Measurements from ENCODE around the gene CREB5. TPM values are rescaled to one million over a fixed set of nuclear protein-coding genes. Genes with fewer than 3 reads are reported as not detected.

The CREB5 gene
- total RNA-seq, 5 donors from 2014 or later (not counting 1 experiment from before 2014, with no cell fraction given): 0.03 to 0.58 (median 0.23) TPM

GRCh38 chr7:28554802-28555471 is 142.6 kb downstream of the CREB5 start:
- Histone ChIP-seq H3K9me3 (no peaks in the 10 kb centered on the region), H3K36me3 (ENCODE audit: control insufficient read depth in 2 of 2, extremely low read depth in 1 of 2, insufficient read depth in 1 of 2, low read length in 1 of 2) (no peaks in the 10 kb centered on the region), H3K4me1 (ENCODE audit: control insufficient read depth in 1 of 2, extremely low read depth in 1 of 2, insufficient read depth in 2 of 2, low read length in 2 of 2) (no peaks in the 10 kb centered on the region), H3K27ac (ENCODE audit: low read length) (no peak overlapping the region), H3K27me3 (replicated peaks in 1 of 2; ENCODE audit: control insufficient read depth in 2 of 2, extremely low read depth in 1 of 2, insufficient read depth in 2 of 2, low read length in 1 of 2) (peaks cover 0 to 4% of the 10 kb centered on the region in 2 experiments), H3K4me3 (ENCODE audit: control insufficient read depth in 1 of 2, extremely low read depth in 1 of 2, low read length in 1 of 2) (no peak overlapping the region)
- WGBS (ENCODE audit: insufficient coverage): no CpG with 5 or more reads among the region's 4 CpGs
- Mint-ChIP-seq H3K4me1 (no peaks in the 10 kb centered on the region), H3K27me3 (peaks cover 11 to 16% of the 10 kb centered on the region in 2 donors), H3K27ac (no peak overlapping the region), H3K4me3 (no peak overlapping the region), H3K36me3 (no peaks in the 10 kb centered on the region), H3K9me3 (no peaks in the 10 kb centered on the region)
- DNase-seq (no peak), ATAC-seq (replicated peaks in 1 of 4) (no peak)
- POLR2A ChIA-PET: no interaction called here
- CTCF ChIA-PET: no interaction called here

GRCh38 chr7:28556025-28556424 is 143.7 kb downstream of the CREB5 start:
- Histone ChIP-seq H3K27me3 (replicated peaks in 1 of 2; ENCODE audit: control insufficient read depth in 2 of 2, extremely low read depth in 1 of 2, insufficient read depth in 2 of 2, low read length in 1 of 2) (peaks cover 0 to 4% of the 10 kb centered on the region in 2 experiments), H3K4me1 (ENCODE audit: control insufficient read depth in 1 of 2, extremely low read depth in 1 of 2, insufficient read depth in 2 of 2, low read length in 2 of 2) (no peaks in the 10 kb centered on the region), H3K27ac (ENCODE audit: low read length) (no peak overlapping the region), H3K36me3 (ENCODE audit: control insufficient read depth in 2 of 2, extremely low read depth in 1 of 2, insufficient read depth in 1 of 2, low read length in 1 of 2) (no peaks in the 10 kb centered on the region), H3K4me3 (ENCODE audit: control insufficient read depth in 1 of 2, extremely low read depth in 1 of 2, low read length in 1 of 2) (no peak overlapping the region), H3K9me3 (no peaks in the 10 kb centered on the region)
- ChIA-PET CTCF (no interaction called here), POLR2A (no interaction called here)
- Mint-ChIP-seq H3K4me3 (no peak overlapping the region), H3K4me1 (no peaks in the 10 kb centered on the region), H3K27ac (no peak overlapping the region), H3K9me3 (peaks cover 0 to 4% (median 0%) of the 10 kb centered on the region in 3 donors), H3K27me3 (peaks cover 5 to 9% of the 10 kb centered on the region in 2 donors), H3K36me3 (no peaks in the 10 kb centered on the region)
- 89% methylated on average over 5 of the region's 8 CpGs for WGBS (ENCODE audit: insufficient coverage)
- ATAC-seq (replicated peaks in 1 of 4) (no peak), DNase-seq (no peak)

GRCh38 chr7:28556671-28557070 is 144.4 kb downstream of the CREB5 start:
- no peaks in the 10 kb centered on the region for H3K4me1 Mint-ChIP-seq
- DNase-seq (no peak), ATAC-seq (replicated peaks in 1 of 4) (no peak)
- Histone ChIP-seq H3K27me3 (replicated peaks in 1 of 2; ENCODE audit: control insufficient read depth in 2 of 2, extremely low read depth in 1 of 2, insufficient read depth in 2 of 2, low read length in 1 of 2) (peaks cover 0 to 4% of the 10 kb centered on the region in 2 experiments), H3K27ac (ENCODE audit: low read length) (no peak overlapping the region), H3K36me3 (ENCODE audit: control insufficient read depth in 2 of 2, extremely low read depth in 1 of 2, insufficient read depth in 1 of 2, low read length in 1 of 2) (no peaks in the 10 kb centered on the region), H3K4me1 (ENCODE audit: control insufficient read depth in 1 of 2, extremely low read depth in 1 of 2, insufficient read depth in 2 of 2, low read length in 2 of 2) (no peaks in the 10 kb centered on the region), H3K4me3 (ENCODE audit: control insufficient read depth in 1 of 2, extremely low read depth in 1 of 2, low read length in 1 of 2) (no peak overlapping the region), H3K9me3 (no peaks in the 10 kb centered on the region)
- CTCF ChIA-PET: no interaction called here
- no peaks in the 10 kb centered on the region for H3K36me3 Mint-ChIP-seq
- H3K27ac Mint-ChIP-seq: no peak overlapping the region
- POLR2A ChIA-PET: no interaction called here
- H3K27me3 Mint-ChIP-seq: peaks cover 5 to 9% of the 10 kb centered on the region in 2 donors
- WGBS (ENCODE audit: insufficient coverage): 25% methylated on average over 1 of the region's 2 CpGs
- H3K4me3 Mint-ChIP-seq: no peak overlapping the region
- H3K9me3 Mint-ChIP-seq: peaks cover 0 to 4% (median 0%) of the 10 kb centered on the region in 3 donors

GRCh38 chr7:28558236-28558635 is 145.9 kb downstream of the CREB5 start:
- no peaks in the 10 kb centered on the region for H3K36me3 ChIP-seq (ENCODE audit: control insufficient read depth in 2 of 2, extremely low read depth in 1 of 2, insufficient read depth in 1 of 2, low read length in 1 of 2)
- H3K9me3 ChIP-seq: no peaks in the 10 kb centered on the region
- no peak overlapping the region for H3K27ac Mint-ChIP-seq
- ChIA-PET POLR2A (no interaction called here), CTCF (no interaction called here)
- DNase-seq (no peak), ATAC-seq (replicated peaks in 1 of 4) (no peak)
- H3K4me1 ChIP-seq (ENCODE audit: control insufficient read depth in 1 of 2, extremely low read depth in 1 of 2, insufficient read depth in 2 of 2, low read length in 2 of 2): no peaks in the 10 kb centered on the region
- no peaks in the 10 kb centered on the region for H3K36me3 Mint-ChIP-seq
- no peak overlapping the region for H3K4me3 Mint-ChIP-seq
- peaks cover 0 to 4% of the 10 kb centered on the region in 2 experiments for H3K27me3 ChIP-seq (replicated peaks in 1 of 2; ENCODE audit: control insufficient read depth in 2 of 2, extremely low read depth in 1 of 2, insufficient read depth in 2 of 2, low read length in 1 of 2)
- no CpG with 5 or more reads among the region's 1 CpG for WGBS (ENCODE audit: insufficient coverage)
- H3K4me3 ChIP-seq (ENCODE audit: control insufficient read depth in 1 of 2, extremely low read depth in 1 of 2, low read length in 1 of 2): no peak overlapping the region
- no peak overlapping the region for H3K27ac ChIP-seq (ENCODE audit: low read length)
- H3K27me3 Mint-ChIP-seq: peaks cover 5 to 9% of the 10 kb centered on the region in 2 donors
- H3K9me3 Mint-ChIP-seq: peaks cover 0 to 4% (median 0%) of the 10 kb centered on the region in 3 donors
- H3K4me1 Mint-ChIP-seq: no peaks in the 10 kb centered on the region

- POLR2A ChIA-PET: no interaction called here
- no peak for ATAC-seq (replicated peaks in 1 of 4)
- no peaks in the 10 kb centered on the region for H3K9me3 ChIP-seq
- H3K36me3 ChIP-seq (ENCODE audit: control insufficient read depth in 2 of 2, extremely low read depth in 1 of 2, insufficient read depth in 1 of 2, low read length in 1 of 2): no peaks in the 10 kb centered on the region
- Mint-ChIP-seq H3K4me3 (no peak overlapping the region), H3K27me3 (peaks cover 8 to 9% of the 10 kb centered on the region in 2 donors), H3K36me3 (no peaks in the 10 kb centered on the region), H3K4me1 (no peaks in the 10 kb centered on the region), H3K9me3 (peaks cover 0 to 4% (median 0%) of the 10 kb centered on the region in 3 donors), H3K27ac (no peak overlapping the region)
- CTCF ChIA-PET: no interaction called here
- WGBS (ENCODE audit: insufficient coverage): no CpG with 5 or more reads among the region's 38 CpGs
- no peaks in the 10 kb centered on the region for H3K4me1 ChIP-seq (ENCODE audit: control insufficient read depth in 1 of 2, extremely low read depth in 1 of 2, insufficient read depth in 2 of 2, low read length in 2 of 2)
- H3K27me3 ChIP-seq (replicated peaks in 1 of 2; ENCODE audit: control insufficient read depth in 2 of 2, extremely low read depth in 1 of 2, insufficient read depth in 2 of 2, low read length in 1 of 2): no peaks in the 10 kb centered on the region
- H3K27ac ChIP-seq (ENCODE audit: low read length): no peak overlapping the region
- no peak overlapping the region for H3K4me3 ChIP-seq (ENCODE audit: control insufficient read depth in 1 of 2, extremely low read depth in 1 of 2, low read length in 1 of 2)
- DNase-seq: peak in 1 of 35 experiments; percentile 19
Observed at GRCh38 chr7:28560767-28561166, 148.4 kb downstream of the CREB5 start.

- Mint-ChIP-seq H3K9me3 (peaks cover 0 to 4% (median 0%) of the 10 kb centered on the region in 3 donors), H3K4me3 (no peak overlapping the region), H3K4me1 (peaks cover 0 to 7% (median 3%) of the 10 kb centered on the region in 3 donors), H3K27me3 (peaks cover 3 to 4% of the 10 kb centered on the region in 2 donors), H3K36me3 (no peaks in the 10 kb centered on the region), H3K27ac (no peak overlapping the region)
- Histone ChIP-seq H3K9me3 (no peaks in the 10 kb centered on the region), H3K4me3 (ENCODE audit: control insufficient read depth in 1 of 2, extremely low read depth in 1 of 2, low read length in 1 of 2) (no peak overlapping the region), H3K36me3 (ENCODE audit: control insufficient read depth in 2 of 2, extremely low read depth in 1 of 2, insufficient read depth in 1 of 2, low read length in 1 of 2) (no peaks in the 10 kb centered on the region), H3K4me1 (ENCODE audit: control insufficient read depth in 1 of 2, extremely low read depth in 1 of 2, insufficient read depth in 2 of 2, low read length in 2 of 2) (no peaks in the 10 kb centered on the region), H3K27ac (ENCODE audit: low read length) (no peak overlapping the region), H3K27me3 (replicated peaks in 1 of 2; ENCODE audit: control insufficient read depth in 2 of 2, extremely low read depth in 1 of 2, insufficient read depth in 2 of 2, low read length in 1 of 2) (no peaks in the 10 kb centered on the region)
- CTCF ChIA-PET: no interaction called here
- ATAC-seq (replicated peaks in 1 of 4): no peak
- WGBS (ENCODE audit: insufficient coverage): no CpG with 5 or more reads among the region's 3 CpGs
- no peak for DNase-seq
- POLR2A ChIA-PET: no interaction called here
Observed at GRCh38 chr7:28564033-28564432, 151.7 kb downstream of the CREB5 start.

All from T-cell (primary cell).